Endothelial cell of umbilical vein (primary cell): Measurements from ENCODE around the gene ANKRD63. TPM values are rescaled to one million over a fixed set of nuclear protein-coding genes. Genes with fewer than 3 reads are reported as not detected.

ENCODE experiments used
- BruUV-seq: library from RNA; stranded (reverse); fragments of 400-500 nt; replicated peaks from 2 replicates; lab custom pipeline; 2021; lab: Mats Ljungman, UMichigan
- CTCF ChIA-PET: fragments of 300-600, 350-600 bp; sonication (Branson Sonifier 250); formaldehyde crosslinking; loops from one replicate; lab custom pipeline; 2021; ENCODE audit warnings: antibody characterized with exemption, inconsistent platforms; lab: Charles Lee
- POLR2A ChIA-PET: fragments of 300-600, 350-600 bp; sonication (Branson Sonifier 250); formaldehyde crosslinking; loops from one replicate; lab custom pipeline; 2021; ENCODE audit warnings: antibody characterized with exemption, inconsistent platforms; lab: Charles Lee
- DNase-seq: peaks from one replicate; pipeline ENCODE4 v3.0.0-alpha.2; 2011; ENCODE audit warnings: low read depth, low spot score
- FAIRE-seq: peaks from 2 replicates; lab custom pipeline; 2011; peaks lifted over from hg19 to GRCh38; lab: Jason Lieb, UNC
- H2AFZ ChIP-seq: 2 replicates; pipeline ENCODE4 v1.6.0; 2012; ENCODE audit warnings: low read depth, low read length, control low read depth, inconsistent platforms
- H3K27ac ChIP-seq: 2 replicates; pipeline ENCODE4 v1.5.1; 2011; ENCODE audit warnings: low read depth, mild to moderate bottlenecking, control low read depth, low read length, moderate library complexity; ENCODE audit not compliant: insufficient read depth
- H3K27me3 ChIP-seq, 2 experiments: 2 replicates each; pipeline versions ENCODE4 v1.6.0 to v1.6.1; 2011; ENCODE audit warnings: low read length in 2 of 2, mixed read lengths in 1 of 2; ENCODE audit not compliant: control insufficient read depth in 2 of 2, insufficient read depth in 2 of 2
- H3K36me3 ChIP-seq, 2 experiments: 2 replicates in 1 of 2; 3 replicates in 1 of 2; pipeline ENCODE4 v1.5.1; 2011; ENCODE audit warnings: low read length in 2 of 2, mild to moderate bottlenecking in 1 of 2, moderate library complexity in 1 of 2; ENCODE audit not compliant: control insufficient read depth in 2 of 2, insufficient read depth in 2 of 2; ENCODE audit errors: extremely low read depth in 1 of 2
- H3K4me1 ChIP-seq: 3 replicates; pipeline ENCODE4 v1.5.1; 2011; ENCODE audit warnings: mild to moderate bottlenecking, low read length; ENCODE audit not compliant: control insufficient read depth, insufficient read depth; ENCODE audit errors: extremely low read depth
- H3K4me2 ChIP-seq: 2 replicates; pipeline ENCODE4 v1.6.1; 2011; ENCODE audit warnings: low read length, control low read depth, mixed read lengths; ENCODE audit not compliant: insufficient read depth
- H3K4me3 ChIP-seq, 3 experiments: fragments of 200-600 bp in 1 of 3; sonication (generic), shearing (Covaris generic) in 1 of 3; replicated peaks in 1 of 3; 2 replicates each; pipeline ENCODE4 v1.5.1; 2011 to 2016; ENCODE audit warnings: control low read depth in 3 of 3, low read length in 3 of 3, mild to moderate bottlenecking in 2 of 3, inconsistent platforms in 1 of 3, low read depth in 1 of 3, moderate library complexity in 1 of 3; ENCODE audit not compliant: insufficient read depth in 1 of 3
- H3K79me2 ChIP-seq: 2 replicates; pipeline ENCODE4 v1.6.0; 2012; ENCODE audit warnings: low read length, inconsistent platforms; ENCODE audit not compliant: control insufficient read depth, insufficient read depth
- H3K9ac ChIP-seq: replicated peaks from 2 replicates; pipeline ENCODE3; 2011; ENCODE audit warnings: low read length, control low read depth; ENCODE audit not compliant: insufficient read depth; ENCODE audit errors: extremely low read depth
- H3K9me1 ChIP-seq: replicated peaks from 3 replicates; pipeline ENCODE4 v1.6.0; 2011; ENCODE audit warnings: mild to moderate bottlenecking, low read length; ENCODE audit not compliant: control insufficient read depth, insufficient read depth; ENCODE audit errors: extremely low read depth
- H3K9me3 ChIP-seq: replicated peaks from 2 replicates; pipeline ENCODE4 v1.5.1; 2012; ENCODE audit warnings: low read length, inconsistent platforms; ENCODE audit not compliant: control insufficient read depth, insufficient read depth
- H4K20me1 ChIP-seq: replicated peaks from 2 replicates; pipeline ENCODE3; 2011; ENCODE audit warnings: mild to moderate bottlenecking, low read length; ENCODE audit not compliant: control insufficient read depth, insufficient read depth; ENCODE audit errors: extremely low read depth
- EZH2 ChIP-seq: IDR thresholded peaks from 2 replicates; pipeline ENCODE4 v1.6.1; 2012; ENCODE audit warnings: borderline replicate concordance, low read depth, mild to moderate bottlenecking, moderate library complexity, low read length, inconsistent platforms; ENCODE audit not compliant: severe bottlenecking
- FOS ChIP-seq: IDR thresholded peaks from 2 replicates; pipeline ENCODE4 v1.6.1; 2011; ENCODE audit warnings: mild to moderate bottlenecking, low read length, moderate library complexity, borderline replicate concordance; ENCODE audit not compliant: insufficient read depth
- GATA2 ChIP-seq: IDR thresholded peaks from 2 replicates; pipeline ENCODE4 v1.7.0; 2011; ENCODE audit warnings: low read depth, mild to moderate bottlenecking, moderate library complexity, mixed read lengths, low read length; ENCODE audit not compliant: insufficient read length, insufficient read depth
- MYC ChIP-seq: IDR thresholded peaks from one replicate; pipeline ENCODE4 v1.6.1; 2011; ENCODE audit warnings: mild to moderate bottlenecking, low read depth, low read length
- POLR2A ChIP-seq: IDR thresholded peaks from 2 replicates; pipeline ENCODE4 v1.6.1; 2012; ENCODE audit warnings: low read depth, mild to moderate bottlenecking, control low read depth, low read length
- POLR2AphosphoS5 ChIP-seq: IDR thresholded peaks from 2 replicates; pipeline ENCODE4 v1.6.1; 2012; ENCODE audit warnings: low read depth, mild to moderate bottlenecking, control low read depth, low read length, moderate library complexity; ENCODE audit not compliant: insufficient read depth
- dilution Hi-C: fragments of 300-500 bp; cut with MboI; formaldehyde crosslinking; loops from one replicate; pipeline ENCODE4 v1.15.0; 2019; ENCODE audit warnings: low sequenced_read_pairs; ENCODE audit not compliant: extremely low pct_ligation_motif_present
- intact Hi-C: fragments of 100-400 bp; cut with micrococcal nuclease; formaldehyde crosslinking; loops from one replicate; pipeline ENCODE4 v1.10.0; 2022
- polyA plus RNA-seq, 4 experiments: library from polyadenylated mRNA; depleted of rRNA in 3 of 4; stranded (reverse) in 3 of 4; unstranded in 1 of 4; fragments of >200 nt; gene quantifications; 2 replicates each; pipeline versions ENCODE4 v1.2.1 to v1.2.3, GENCODE V29; 2011 to 2012; ENCODE audit warnings: missing spikeins in 1 of 4
- total RNA-seq: library from RNA; stranded (reverse); gene quantifications from 2 replicates; pipeline ENCODE4 v1.2.3, GENCODE V29; 2021
- TF ChIP-seq, protein P1 (sequence below), 2 donors: IDR thresholded peaks; 1 replicate in 1 of 2; 2 replicates in 1 of 2; pipeline ENCODE4 v1.5.1; 2011; ENCODE audit warnings: low read length in 2 of 2, mild to moderate bottlenecking in 2 of 2, moderate library complexity in 2 of 2, control low read depth in 1 of 2, inconsistent platforms in 1 of 2, low read depth in 1 of 2; ENCODE audit not compliant: insufficient read depth in 1 of 2; ENCODE audit errors: extremely low read depth in 1 of 2

The ANKRD63 gene
- total and polyA plus RNA-seq, 2 donors (not counting 3 experiments of a cell fraction or from before 2014, with no cell fraction given) = not detected

GRCh38 chr15:40252438-40253166 is 30.3 kb downstream of the ANKRD63 start:
- dilution Hi-C loops = no loop called here
- H3K4me1 ChIP-seq = peaks cover 11% of the 10 kb centered on the region

More at GRCh38 chr15:40252438-40253166, 30.3 kb downstream of the ANKRD63 start:
- Histone ChIP-seq H3K4me2 (peak overlapping the region; percentile 37), H3K9me3 (no peaks in the 10 kb centered on the region), H2AFZ (peak overlapping the region; percentile 59), H3K4me3 (peak overlapping the region in 2 of 3 experiments; percentile 22 to 28), H4K20me1 (no peaks in the 10 kb centered on the region), H3K9me1 (no peaks in the 10 kb centered on the region), H3K9ac (no peak overlapping the region), H3K79me2 (no peaks in the 10 kb centered on the region), H3K27ac (no peak overlapping the region), H3K27me3 (peaks cover 34 to 37% of the 10 kb centered on the region in 2 experiments), H3K36me3 (no peaks in the 10 kb centered on the region)
- peak; percentile 19 for DNase-seq
- ChIA-PET POLR2A (no interaction called here), CTCF (interaction anchor here (1.1 to 1.8 kb wide), 2 partner anchors 22 to 35 kb away, joined by 4 to 8 read pairs; no protein-coding TSS in a partner anchor)
- TF ChIP-seq FOS (no peak), EZH2 (peak; percentile 95), POLR2AphosphoS5 (no peak), POLR2A (no peak), MYC (no peak), GATA2 (no peak)
- TF ChIP-seq, protein P1, sequence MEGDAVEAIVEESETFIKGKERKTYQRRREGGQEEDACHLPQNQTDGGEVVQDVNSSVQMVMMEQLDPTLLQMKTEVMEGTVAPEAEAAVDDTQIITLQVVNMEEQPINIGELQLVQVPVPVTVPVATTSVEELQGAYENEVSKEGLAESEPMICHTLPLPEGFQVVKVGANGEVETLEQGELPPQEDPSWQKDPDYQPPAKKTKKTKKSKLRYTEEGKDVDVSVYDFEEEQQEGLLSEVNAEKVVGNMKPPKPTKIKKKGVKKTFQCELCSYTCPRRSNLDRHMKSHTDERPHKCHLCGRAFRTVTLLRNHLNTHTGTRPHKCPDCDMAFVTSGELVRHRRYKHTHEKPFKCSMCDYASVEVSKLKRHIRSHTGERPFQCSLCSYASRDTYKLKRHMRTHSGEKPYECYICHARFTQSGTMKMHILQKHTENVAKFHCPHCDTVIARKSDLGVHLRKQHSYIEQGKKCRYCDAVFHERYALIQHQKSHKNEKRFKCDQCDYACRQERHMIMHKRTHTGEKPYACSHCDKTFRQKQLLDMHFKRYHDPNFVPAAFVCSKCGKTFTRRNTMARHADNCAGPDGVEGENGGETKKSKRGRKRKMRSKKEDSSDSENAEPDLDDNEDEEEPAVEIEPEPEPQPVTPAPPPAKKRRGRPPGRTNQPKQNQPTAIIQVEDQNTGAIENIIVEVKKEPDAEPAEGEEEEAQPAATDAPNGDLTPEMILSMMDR (IDR thresholded peaks at IDR 0.05; ENCODE audit: extremely low read depth in 1 of 2, insufficient read depth in 1 of 2, low read depth in 1 of 2, low read length in 2 of 2) = no peak
- no peak for FAIRE-seq
- no TSS peak for BruUV-seq
- intact Hi-C loops = no loop called here
